ENCODE measurements around the gene HDAC9.

DNA sequence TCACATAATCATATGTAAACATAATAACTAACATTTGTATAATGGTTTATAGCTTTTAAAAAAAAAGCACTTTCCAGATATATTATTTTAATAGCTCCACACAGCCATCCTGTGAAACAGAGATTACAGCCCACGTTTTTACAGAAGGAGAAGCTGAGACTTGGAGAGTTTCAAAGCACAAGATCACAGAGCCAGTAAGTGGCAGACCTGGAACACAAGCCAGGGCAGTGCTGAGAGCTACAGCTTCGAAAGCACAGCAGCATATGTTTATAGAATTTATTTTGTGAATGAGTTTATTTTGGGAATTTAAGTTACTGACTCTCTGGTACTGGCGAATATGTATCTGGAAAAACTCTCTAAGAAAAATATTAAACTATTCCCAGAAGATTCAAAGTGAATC lies 149.4 kb downstream of the HDAC9 start:
- TF ChIP-seq POLR2A (IDR thresholded peaks at IDR 0.05; ENCODE audit: low read length) = no peak
- no peak for TF ChIP-seq GATA1 (IDR thresholded peaks at IDR 0.05; ENCODE audit: low read depth, low read length)

All from erythroblast (primary cell).